ENCODE results near the gene LRRC1. TPM values are rescaled to one million over a fixed set of nuclear protein-coding genes. Genes with fewer than 3 reads are reported as not detected.

The LRRC1 gene
- total and polyA plus RNA-seq, 4 donors: 0.36 to 6.4 (median 0.94) TPM

- Histone ChIP-seq H3K27ac (ENCODE audit: low read depth in 1 of 2, low read length in 2 of 2) (no peak overlapping the region), H3K27me3 (ENCODE audit: control insufficient read depth in 4 of 4, insufficient read depth in 4 of 4, low read length in 3 of 4) (no peaks in the 10 kb centered on the region), H3K9me3 (ENCODE audit: control insufficient read depth in 4 of 4, low read length in 3 of 4) (no peaks in the 10 kb centered on the region), H3K4me3 (ENCODE audit: low read depth in 1 of 3, low read length in 3 of 3) (no peak overlapping the region), H3K4me1 (ENCODE audit: control insufficient read depth in 4 of 4, insufficient read depth in 4 of 4, low read length in 3 of 4) (no peaks in the 10 kb centered on the region), H3K9ac (ENCODE audit: low read depth in 1 of 2, low read length in 2 of 2) (no peak overlapping the region), H3K36me3 (ENCODE audit: control insufficient read depth in 4 of 4, insufficient read depth in 3 of 4, low read depth in 1 of 4, low read length in 3 of 4) (no peaks in the 10 kb centered on the region)
- TF ChIP-seq FOXA2 (IDR thresholded peaks at IDR 0.05): no peak
- TF ChIP-seq CTCF (IDR thresholded peaks at IDR 0.05; ENCODE audit: low read depth, low read length, missing input control): no peak
- TF ChIP-seq YY1 (IDR thresholded peaks at IDR 0.05): no peak
- TF ChIP-seq EGR1 (IDR thresholded peaks at IDR 0.05; ENCODE audit: low read depth in 2 of 2): no peak
- no peak for TF ChIP-seq NR2F2 (IDR thresholded peaks at IDR 0.05)
- TF ChIP-seq HNF4A (conservative IDR thresholded peaks at IDR 0.05): no peak
- no peak for TF ChIP-seq JUND (IDR thresholded peaks at IDR 0.05)
- TF ChIP-seq FOXA1 (IDR thresholded peaks at IDR 0.05): no peak
- TF ChIP-seq GABPA (IDR thresholded peaks at IDR 0.05 in 1 of 2, conservative IDR thresholded peaks at IDR 0.05 in 1 of 2): no peak
- TF ChIP-seq ATF3 (IDR thresholded peaks at IDR 0.05): no peak
- TF ChIP-seq SP1 (IDR thresholded peaks at IDR 0.05): no peak
- TF ChIP-seq TAF1 (conservative IDR thresholded peaks at IDR 0.05): no peak
- no peak for TF ChIP-seq REST (IDR thresholded peaks at IDR 0.05)
- TF ChIP-seq HNF4G (IDR thresholded peaks at IDR 0.05): no peak
- no peak for TF ChIP-seq MAX (IDR thresholded peaks at IDR 0.05)
- TF ChIP-seq ZBTB33 (IDR thresholded peaks at IDR 0.05): no peak
- no peak for TF ChIP-seq RAD21 (IDR thresholded peaks at IDR 0.05)
- TF ChIP-seq RXRA (IDR thresholded peaks at IDR 0.05): no peak
- no peak for DNase-seq (ENCODE audit: low spot score)
- WGBS: 87% methylated on average over 2 of the region's 2 CpGs
These were observed 24.0 kb upstream of the LRRC1 start for GRCh38 chr6:53770780-53771249.

Measured in liver (tissue), 9 donors.